Hematopoietic multipotent progenitor cell treated with erythropoietin and hydrocortisone succinate and interleukin-3 and kit ligand, for 6 days (in vitro differentiated cells): Measurements from ENCODE around the gene ZFYVE16.
"Not testable (repeated sequence)": the region's sequence is repeated elsewhere in the genome, so short reads cannot be mapped to it uniquely, and the experiment has no call there.

Experiments used
- DNase-seq: peaks from one replicate; pipeline ENCODE4 v3.0.0-alpha.2; 2015

Gene ZFYVE16

GRCh38 chr5:80407735-80408483 lies at the start of gene ZFYVE16:
Gene ZFYVE16, plus strand, starts transcription at chr5:80408064. Its CDS starts 26,084 bp downstream, at chr5:80434148.
- DNase-seq = peak; percentile 99

- DNase-seq = no peak
These were observed 46.9 kb upstream of the ZFYVE16 start for GRCh38 chr5:80360914-80361444.

- DNase-seq = no peak
These were observed 43.0 kb upstream of the ZFYVE16 start for GRCh38 chr5:80364892-80365291.

- no peak for DNase-seq
These were observed 39.0 kb upstream of the ZFYVE16 start for GRCh38 chr5:80368661-80369480.

GRCh38 chr5:80369521-80369920 lies 38.3 kb upstream of the ZFYVE16 start:
- DNase-seq = no peak

- no peak for DNase-seq
These were observed 37.5 kb upstream of the ZFYVE16 start for GRCh38 chr5:80370390-80370789.

GRCh38 chr5:80372780-80373179 lies 35.1 kb upstream of the ZFYVE16 start:
- no peak for DNase-seq

GRCh38 chr5:80374188-80374587 lies 33.7 kb upstream of the ZFYVE16 start:
- DNase-seq = no peak

GRCh38 chr5:80376557-80376956 lies 31.3 kb upstream of the ZFYVE16 start:
- DNase-seq = no peak

GRCh38 chr5:80382488-80382887 lies 25.4 kb upstream of the ZFYVE16 start:
- DNase-seq = no peak

- no peak for DNase-seq
These were observed 20.6 kb upstream of the ZFYVE16 start for GRCh38 chr5:80387063-80387768.

- no peak for DNase-seq
These were observed 18.3 kb upstream of the ZFYVE16 start for GRCh38 chr5:80389580-80389979.

- not testable (repeated sequence) for DNase-seq
These were observed 17.5 kb upstream of the ZFYVE16 start for GRCh38 chr5:80390413-80390812.

GRCh38 chr5:80391267-80391666 lies 16.6 kb upstream of the ZFYVE16 start:
- not testable (repeated sequence) for DNase-seq

GRCh38 chr5:80399526-80400239 lies 8.2 kb upstream of the ZFYVE16 start:
- peak; percentile 70 for DNase-seq

GRCh38 chr5:80400368-80400767 lies 7.5 kb upstream of the ZFYVE16 start:
- not testable (repeated sequence) for DNase-seq

GRCh38 chr5:80403782-80404181 lies 4.1 kb upstream of the ZFYVE16 start:
- no peak for DNase-seq

GRCh38 chr5:80406980-80407734 lies 707 bp upstream of the ZFYVE16 start:
- no peak for DNase-seq

GRCh38 chr5:80408484-80409366 lies 861 bp downstream of the ZFYVE16 start:
- DNase-seq = peak; percentile 52

GRCh38 chr5:80409367-80409966 lies 1.6 kb downstream of the ZFYVE16 start:
- no peak for DNase-seq
